Transverse colon (tissue), 4 donors: ENCODE data around the gene PALM3. TPM values are rescaled to one million over a fixed set of nuclear protein-coding genes. Genes with fewer than 3 reads are reported as not detected.

ENCODE experiments used
- DNase-seq: peaks from one replicate; pipeline ENCODE4 v3.0.0-alpha.2; 2019
- H3K27ac ChIP-seq, 4 donors: fragments of 200-600 bp; sonication (generic); 2 replicates each; pipeline ENCODE4 v1.5.1; 2016 to 2018; ENCODE audit warnings: inconsistent platforms in 4 of 4
- H3K27me3 ChIP-seq: fragments of 200-600 bp; sonication (generic); 2 replicates; pipeline ENCODE4 v1.5.1; 2017; ENCODE audit warnings: inconsistent platforms
- H3K36me3 ChIP-seq, 4 donors: fragments of 200-600 bp; sonication (generic); 2 replicates each; pipeline ENCODE4 v1.5.1; 2017 to 2019; ENCODE audit warnings: inconsistent platforms in 4 of 4
- H3K4me1 ChIP-seq, 4 donors: fragments of 200-600 bp; sonication (generic); 2 replicates each; pipeline ENCODE4 v1.5.1; 2017 to 2020; ENCODE audit warnings: inconsistent platforms in 4 of 4
- H3K4me3 ChIP-seq, 4 donors: fragments of 200-600 bp; sonication (generic); 1 replicate in 1 of 4; 2 replicates in 3 of 4; pipeline versions ENCODE4 v1.5.1 to v1.6.1; 2017 to 2019; ENCODE audit warnings: inconsistent platforms in 4 of 4
- H3K9me3 ChIP-seq, 2 donors: fragments of 200-600 bp; sonication (generic); 2 replicates each; pipeline ENCODE4 v1.5.1; 2017 to 2019; ENCODE audit warnings: inconsistent platforms in 2 of 2
- CTCF ChIP-seq, 5 experiments: fragments of 200-600 bp in 3 of 5; fragments of 450-650 bp in 2 of 5; sonication (generic) in 3 of 5; IDR thresholded peaks; 1 replicate in 2 of 5; 2 replicates in 3 of 5; pipeline ENCODE4 v1.5.1; 2016 to 2017; ENCODE audit warnings: antibody characterized with exemption in 5 of 5, inconsistent platforms in 3 of 5, mild to moderate bottlenecking in 2 of 5, moderate library complexity in 1 of 5
- EP300 ChIP-seq: sonication (generic); formaldehyde crosslinking; IDR thresholded peaks from one replicate; pipeline ENCODE4 v1.6.1; 2017; ENCODE audit warnings: antibody characterized with exemption, low read depth
- POLR2A ChIP-seq: fragments of 450-650 bp; IDR thresholded peaks from one replicate; pipeline ENCODE4 v1.6.1; 2016; ENCODE audit warnings: antibody characterized with exemption, mild to moderate bottlenecking, moderate library complexity
- POLR2AphosphoS5 ChIP-seq, 3 donors: sonication (generic); formaldehyde crosslinking; IDR thresholded peaks; one replicate each; pipeline ENCODE4 v1.6.1; 2016; ENCODE audit warnings: antibody characterized with exemption in 3 of 3
- WGBS, 2 donors: methylation state at CpG; one replicate each; pipeline ENCODE4 v1.1.5; 2018; ENCODE audit warnings: low coverage in 1 of 2; 5-methylcytosine and 5-hydroxymethylcytosine counted together
- in situ Hi-C, 4 donors: fragments of 200-750 bp; cut with MboI; loops; one replicate each; pipeline versions ENCODE4 v1.15.0 to v1.15.1; 2017; ENCODE audit warnings: low sequenced_read_pairs in 3 of 4, low pct_ligation_motif_present in 1 of 4, low pct_unique_long_range_greater_than_20kb in 1 of 4
- intact Hi-C: fragments of 100-400 bp; cut with DNase I; formaldehyde crosslinking; loops from one replicate; pipeline ENCODE4 v1.15.1; 2023; ENCODE audit warnings: low total_unique reads
- total RNA-seq, 4 donors: library from RNA; depleted of rRNA; stranded (reverse); fragments of >200 nt; gene quantifications; one replicate each; pipeline ENCODE4 v1.1.0, GENCODE V29; 2016

PALM3 gene
- total RNA-seq, 4 donors from 2014 or later = 0.14 to 0.32 TPM; not detected in 2

- no peak for TF ChIP-seq POLR2AphosphoS5 (IDR thresholded peaks at IDR 0.05)
- TF ChIP-seq POLR2A = no peak
- TF ChIP-seq EP300 = no peak
- TF ChIP-seq CTCF (IDR thresholded peaks at IDR 0.05) = no peak
- in situ Hi-C loops (loop anchor here (10.0 to 25.0 kb wide), 4 partner anchors 161 to 468 kb away; partner anchors contain the start of gene NANOS3 (in 1 of the 4)), intact Hi-C loops (loop anchor here (5.0 kb wide), 1 partner anchor 847 kb away; no protein-coding TSS in a partner anchor)
- Histone ChIP-seq H3K27ac (no peak overlapping the region), H3K4me3 (no peak overlapping the region), H3K36me3 (no peaks in the 10 kb centered on the region), H3K27me3 (peaks cover 34% of the 10 kb centered on the region), H3K9me3 (no peaks in the 10 kb centered on the region), H3K4me1 (peaks cover 0 to 16% (median 12%) of the 10 kb centered on the region in 4 donors)
- no peak for DNase-seq
- 96% methylated on average over 3 of the region's 3 CpGs; no CpG with 5 or more reads in 1 of the 2 donors for WGBS, 2 donors
These were observed 6.5 kb downstream of the PALM3 start for GRCh38 chr19:14055396-14055795.

GRCh38 chr19:14054721-14055120, 7.2 kb downstream of the PALM3 start:
- 63% methylated on average over 11 of the region's 11 CpGs; no CpG with 5 or more reads in 1 of the 2 donors for WGBS, 2 donors
- TF ChIP-seq EP300 (no peak), POLR2A (no peak), POLR2AphosphoS5 (IDR thresholded peaks at IDR 0.05) (no peak), CTCF (IDR thresholded peaks at IDR 0.05) (no peak)
- Histone ChIP-seq H3K4me1 (peaks cover 0 to 16% (median 12%) of the 10 kb centered on the region in 4 donors), H3K27me3 (peaks cover 28% of the 10 kb centered on the region), H3K36me3 (no peaks in the 10 kb centered on the region), H3K27ac (no peak overlapping the region), H3K4me3 (no peak overlapping the region), H3K9me3 (no peaks in the 10 kb centered on the region)
- in situ Hi-C loops (loop anchor here (10.0 to 25.0 kb wide), 4 partner anchors 160 to 467 kb away; partner anchors contain the start of gene NANOS3 (in 1 of the 4)), intact Hi-C loops (loop anchor here (5.0 kb wide), 1 partner anchor 848 kb away; no protein-coding TSS in a partner anchor)
- no peak for DNase-seq

DNA sequence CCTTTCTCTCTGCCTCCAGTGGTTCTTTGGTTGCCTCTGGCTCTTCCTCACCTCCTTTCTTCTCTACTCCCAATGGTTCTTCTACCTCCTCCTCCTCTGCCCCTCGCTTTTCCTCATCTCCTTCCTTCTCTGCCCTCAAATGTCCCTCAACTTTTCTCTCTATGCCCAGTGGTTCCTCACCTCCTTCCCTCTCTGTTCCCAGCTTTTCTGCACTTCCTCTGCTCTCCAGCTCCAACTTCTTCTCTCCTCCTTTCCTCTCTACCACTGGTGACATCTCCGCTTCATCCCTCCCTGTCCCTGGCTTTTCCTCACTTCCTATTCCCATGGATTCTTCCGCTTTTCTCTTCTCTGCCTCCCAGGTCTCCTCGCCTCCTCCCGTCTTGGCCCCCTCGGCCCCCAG, 7.8 kb downstream of the PALM3 start:
- Histone ChIP-seq H3K36me3 (no peaks in the 10 kb centered on the region), H3K27me3 (peaks cover 22% of the 10 kb centered on the region), H3K9me3 (no peaks in the 10 kb centered on the region), H3K4me3 (no peak overlapping the region), H3K27ac (no peak overlapping the region), H3K4me1 (peaks cover 0 to 14% (median 12%) of the 10 kb centered on the region in 4 donors)
- in situ Hi-C loops (loop anchor here (10.0 to 25.0 kb wide), 4 partner anchors 159 to 467 kb away; partner anchors contain the start of gene NANOS3 (in 1 of the 4)), intact Hi-C loops (no loop called here)
- TF ChIP-seq CTCF (IDR thresholded peaks at IDR 0.05) (no peak), POLR2A (no peak), POLR2AphosphoS5 (IDR thresholded peaks at IDR 0.05) (no peak), EP300 (no peak)
- no peak for DNase-seq
- 75 to 83% methylated on average over 1 to 6 of the region's 6 CpGs for WGBS, 2 donors

- H3K36me3 ChIP-seq = no peaks in the 10 kb centered on the region
- TF ChIP-seq CTCF (IDR thresholded peaks at IDR 0.05) (no peak), EP300 (no peak), POLR2A (no peak), POLR2AphosphoS5 (IDR thresholded peaks at IDR 0.05) (no peak)
- H3K4me3 ChIP-seq = no peak overlapping the region
- H3K4me1 ChIP-seq = peaks cover 0 to 10% (median 9%) of the 10 kb centered on the region in 4 donors
- DNase-seq = no peak
- WGBS, 2 donors = 95% methylated on average over 11 of the region's 11 CpGs; no CpG with 5 or more reads in 1 of the 2 donors
- H3K27ac ChIP-seq = no peak overlapping the region
- H3K9me3 ChIP-seq = no peaks in the 10 kb centered on the region
- H3K27me3 ChIP-seq = peaks cover 16% of the 10 kb centered on the region
- in situ Hi-C loops = loop anchor here (10.0 to 25.0 kb wide), 4 partner anchors 159 to 466 kb away; partner anchors contain the start of gene NANOS3 (in 1 of the 4)
- intact Hi-C loops = no loop called here
These were observed 8.4 kb downstream of the PALM3 start for GRCh38 chr19:14053500-14053899.
